Nephron progenitor cell (in vitro differentiated cells): ENCODE measurements around the gene GNGT1.

Experiments
- DNase-seq: peaks from one replicate; pipeline ENCODE4 v3.0.0; 2021
- H3K27ac Mint-ChIP-seq: 2 replicates; pipeline ENCODE4 v1.8.0; 2021; ENCODE audit warnings: mild to moderate bottlenecking, moderate library complexity, mixed read lengths
- H3K27me3 Mint-ChIP-seq: 2 replicates; pipeline ENCODE4 v1.8.0; 2021; ENCODE audit warnings: mild to moderate bottlenecking, low read depth, mixed read lengths; ENCODE audit not compliant: poor library complexity
- H3K36me3 Mint-ChIP-seq: 2 replicates; pipeline ENCODE4 v1.8.0; 2021; ENCODE audit warnings: low read depth, mixed read lengths
- H3K4me1 Mint-ChIP-seq: 2 replicates; pipeline ENCODE4 v1.8.0; 2021; ENCODE audit warnings: mixed read lengths
- H3K4me3 Mint-ChIP-seq: 2 replicates; pipeline ENCODE4 v1.8.0; 2021; ENCODE audit warnings: mild to moderate bottlenecking, moderate library complexity, mixed read lengths
- H3K9me3 Mint-ChIP-seq: 2 replicates; pipeline ENCODE4 v1.8.0; 2021; ENCODE audit warnings: mild to moderate bottlenecking, moderate library complexity, mixed read lengths
- TF ChIP-seq, protein P1 (sequence below): fragments of 200-600 bp; sonication (generic); IDR thresholded peaks from 2 replicates; pipeline ENCODE4 v1.5.0; 2021; ENCODE audit warnings: antibody characterized with exemption

Gene GNGT1

GRCh38 chr7:93943816-93944540, 37.6 kb downstream of the GNGT1 start:
- H3K4me1 Mint-ChIP-seq, result peaks cover 20% of the 10 kb centered on the region
- no peak for DNase-seq
- TF ChIP-seq, protein P1, sequence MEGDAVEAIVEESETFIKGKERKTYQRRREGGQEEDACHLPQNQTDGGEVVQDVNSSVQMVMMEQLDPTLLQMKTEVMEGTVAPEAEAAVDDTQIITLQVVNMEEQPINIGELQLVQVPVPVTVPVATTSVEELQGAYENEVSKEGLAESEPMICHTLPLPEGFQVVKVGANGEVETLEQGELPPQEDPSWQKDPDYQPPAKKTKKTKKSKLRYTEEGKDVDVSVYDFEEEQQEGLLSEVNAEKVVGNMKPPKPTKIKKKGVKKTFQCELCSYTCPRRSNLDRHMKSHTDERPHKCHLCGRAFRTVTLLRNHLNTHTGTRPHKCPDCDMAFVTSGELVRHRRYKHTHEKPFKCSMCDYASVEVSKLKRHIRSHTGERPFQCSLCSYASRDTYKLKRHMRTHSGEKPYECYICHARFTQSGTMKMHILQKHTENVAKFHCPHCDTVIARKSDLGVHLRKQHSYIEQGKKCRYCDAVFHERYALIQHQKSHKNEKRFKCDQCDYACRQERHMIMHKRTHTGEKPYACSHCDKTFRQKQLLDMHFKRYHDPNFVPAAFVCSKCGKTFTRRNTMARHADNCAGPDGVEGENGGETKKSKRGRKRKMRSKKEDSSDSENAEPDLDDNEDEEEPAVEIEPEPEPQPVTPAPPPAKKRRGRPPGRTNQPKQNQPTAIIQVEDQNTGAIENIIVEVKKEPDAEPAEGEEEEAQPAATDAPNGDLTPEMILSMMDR, result no peak
- H3K9me3 Mint-ChIP-seq, result peaks cover 4% of the 10 kb centered on the region
- no peaks in the 10 kb centered on the region for H3K36me3 Mint-ChIP-seq
- H3K27ac Mint-ChIP-seq, result no peak overlapping the region
- no peaks in the 10 kb centered on the region for H3K27me3 Mint-ChIP-seq
- no peak overlapping the region for H3K4me3 Mint-ChIP-seq

DNA sequence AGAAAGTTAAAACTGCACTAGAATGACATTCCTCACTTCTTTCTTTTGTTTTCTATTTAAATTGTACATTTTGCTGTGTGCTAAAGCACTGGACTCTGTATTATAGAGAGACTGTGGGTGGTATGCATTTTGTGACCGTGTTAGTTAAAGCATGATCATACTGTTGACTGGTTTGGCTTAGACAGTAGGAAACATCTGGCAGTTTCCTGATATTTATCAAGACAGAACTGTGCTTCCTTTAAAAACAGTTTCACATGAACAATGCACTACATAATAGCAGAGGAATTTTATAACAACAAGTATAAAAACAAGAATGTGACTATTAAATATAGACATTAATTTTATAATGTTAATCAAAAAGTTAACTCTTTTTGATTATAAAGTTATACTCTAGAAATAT, 38.3 kb downstream of the GNGT1 start:
- Mint-ChIP-seq H3K4me1 (peaks cover 13% of the 10 kb centered on the region), H3K36me3 (no peaks in the 10 kb centered on the region), H3K27ac (no peak overlapping the region), H3K4me3 (no peak overlapping the region), H3K27me3 (no peaks in the 10 kb centered on the region), H3K9me3 (peaks cover 3% of the 10 kb centered on the region)
- no peak for DNase-seq
- TF ChIP-seq, protein P1, result no peak

DNA sequence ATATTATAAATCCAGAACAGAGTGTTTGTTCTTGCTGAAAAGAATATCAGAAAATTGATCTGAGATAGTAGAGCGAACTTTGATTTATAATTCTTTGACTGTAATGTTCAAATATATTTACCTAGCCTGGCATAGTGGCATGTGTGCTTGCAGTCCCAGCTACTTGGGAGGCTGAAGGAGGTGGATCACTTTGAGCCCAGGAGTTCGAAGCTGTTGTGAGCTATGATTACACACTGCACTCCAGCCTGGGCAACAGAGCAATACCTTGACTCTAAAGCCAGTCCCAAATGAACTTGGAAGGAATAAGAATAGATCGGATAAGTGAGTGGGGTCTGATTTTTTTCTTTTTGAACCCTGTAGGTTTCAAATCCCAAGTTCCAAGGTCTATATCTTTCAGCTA, 38.7 kb downstream of the GNGT1 start:
- no peaks in the 10 kb centered on the region for H3K36me3 Mint-ChIP-seq
- no peak overlapping the region for H3K27ac Mint-ChIP-seq
- H3K9me3 Mint-ChIP-seq, result no peaks in the 10 kb centered on the region
- peaks cover 9% of the 10 kb centered on the region for H3K4me1 Mint-ChIP-seq
- TF ChIP-seq, protein P1, result no peak
- H3K4me3 Mint-ChIP-seq, result no peak overlapping the region
- H3K27me3 Mint-ChIP-seq, result no peaks in the 10 kb centered on the region
- no peak for DNase-seq

- Mint-ChIP-seq H3K36me3 (no peaks in the 10 kb centered on the region), H3K27ac (no peak overlapping the region), H3K4me1 (peaks cover 1% of the 10 kb centered on the region), H3K27me3 (no peaks in the 10 kb centered on the region), H3K9me3 (no peaks in the 10 kb centered on the region), H3K4me3 (no peak overlapping the region)
- DNase-seq, result no peak
- TF ChIP-seq, protein P1, result no peak
These were observed 39.6 kb downstream of the GNGT1 start for GRCh38 chr7:93945756-93946535.

DNA sequence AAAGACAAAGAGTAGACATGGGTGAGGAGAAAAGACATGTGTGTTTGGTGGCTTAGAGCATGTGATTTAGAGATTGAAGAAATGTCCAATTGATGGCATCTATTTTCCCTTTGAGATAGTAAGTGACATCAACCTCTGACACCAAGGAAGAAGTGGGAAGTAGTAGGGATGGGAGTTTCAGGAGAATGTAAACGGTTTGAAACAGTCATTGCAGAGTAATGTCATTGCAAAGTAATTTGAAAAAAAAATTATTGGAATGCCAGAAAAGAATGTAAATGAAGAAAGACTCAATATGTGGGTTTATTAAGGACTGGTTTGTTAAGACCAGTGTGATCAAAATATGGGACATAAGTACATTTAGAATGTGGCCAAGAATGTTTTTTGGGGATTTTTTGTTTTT, 41.7 kb downstream of the GNGT1 start:
- no peaks in the 10 kb centered on the region for H3K36me3 Mint-ChIP-seq
- H3K4me3 Mint-ChIP-seq, result no peak overlapping the region
- no peak overlapping the region for H3K27ac Mint-ChIP-seq
- H3K9me3 Mint-ChIP-seq, result no peaks in the 10 kb centered on the region
- TF ChIP-seq, protein P1, result no peak
- H3K27me3 Mint-ChIP-seq, result no peaks in the 10 kb centered on the region
- H3K4me1 Mint-ChIP-seq, result no peaks in the 10 kb centered on the region
- DNase-seq, result no peak
